DOHH2 (cell line): ENCODE results near the gene CPNE2.

Experiments
- H3F3A ChIP-seq: fragments of 200-600 bp; sonication (generic), shearing (Covaris generic); 2 replicates; pipeline ENCODE4 v1.6.0; 2016; ENCODE audit warnings: antibody characterized with exemption, mild to moderate bottlenecking; ENCODE audit not compliant: control insufficient read depth, insufficient read depth
- H3K27ac ChIP-seq: fragments of 200-600 bp; sonication (generic); 2 replicates; pipeline ENCODE4 v1.5.1; 2014; ENCODE audit warnings: low read depth, mild to moderate bottlenecking, low read length, moderate library complexity
- H3K27me3 ChIP-seq: fragments of 200-600 bp; sonication (generic); 2 replicates; pipeline ENCODE4 v1.6.1; 2014; ENCODE audit warnings: mild to moderate bottlenecking, low read length, mixed read lengths; ENCODE audit not compliant: control insufficient read depth
- H3K36me3 ChIP-seq: fragments of 200-600 bp; sonication (generic); 2 replicates; pipeline ENCODE4 v1.6.1; 2014; ENCODE audit warnings: mild to moderate bottlenecking, low read length, moderate library complexity, mixed read lengths; ENCODE audit not compliant: control insufficient read depth
- H3K4me1 ChIP-seq: fragments of 200-600 bp; sonication (generic); 2 replicates; pipeline ENCODE4 v1.6.1; 2014; ENCODE audit warnings: mild to moderate bottlenecking, low read length, mixed read lengths; ENCODE audit not compliant: control insufficient read depth
- H3K4me2 ChIP-seq: fragments of 200-600 bp; sonication (generic); 2 replicates; pipeline ENCODE4 v1.6.0; 2014; ENCODE audit warnings: mild to moderate bottlenecking, low read length, moderate library complexity
- H3K4me3 ChIP-seq: fragments of 200-600 bp; sonication (generic); 2 replicates; pipeline ENCODE4 v1.5.1; 2014; ENCODE audit warnings: mild to moderate bottlenecking, low read length, mixed read lengths
- H3K79me2 ChIP-seq: fragments of 200-600 bp; sonication (generic); 2 replicates; pipeline ENCODE4 v1.6.1; 2014; ENCODE audit warnings: mild to moderate bottlenecking, low read length, mixed read lengths; ENCODE audit not compliant: control insufficient read depth
- H3K9me2 ChIP-seq: fragments of 200-600 bp; sonication (generic); replicated peaks from 2 replicates; pipeline ENCODE4 v1.6.1; 2014; ENCODE audit warnings: mild to moderate bottlenecking, low read length, mixed read lengths; ENCODE audit not compliant: control insufficient read depth
- H3K9me3 ChIP-seq: fragments of 200-600 bp; sonication (generic); 2 replicates; pipeline ENCODE4 v1.6.1; 2014; ENCODE audit warnings: antibody characterized with exemption, low read length, mixed read lengths; ENCODE audit not compliant: control insufficient read depth, insufficient read depth
- H4K20me1 ChIP-seq: fragments of 200-600 bp; sonication (generic); 2 replicates; pipeline ENCODE4 v1.6.0; 2014; ENCODE audit warnings: low read depth, mild to moderate bottlenecking, antibody characterized with exemption, low read length, moderate library complexity; ENCODE audit not compliant: control insufficient read depth, insufficient read depth
- CTCF ChIP-seq: fragments of 200-600 bp; sonication (generic); IDR thresholded peaks from one replicate; pipeline ENCODE4 v1.5.1; 2014; ENCODE audit warnings: antibody characterized with exemption, mild to moderate bottlenecking, low read depth, low read length; ENCODE audit not compliant: poor library complexity, severe bottlenecking
- EZH2phosphoT487 ChIP-seq: fragments of 200-600 bp; sonication (generic); IDR thresholded peaks from 2 replicates; pipeline ENCODE4 v1.6.1; 2017; ENCODE audit warnings: borderline replicate concordance, mild to moderate bottlenecking, antibody characterized with exemption, low read length, moderate library complexity, mixed read lengths

Gene CPNE2

DNA sequence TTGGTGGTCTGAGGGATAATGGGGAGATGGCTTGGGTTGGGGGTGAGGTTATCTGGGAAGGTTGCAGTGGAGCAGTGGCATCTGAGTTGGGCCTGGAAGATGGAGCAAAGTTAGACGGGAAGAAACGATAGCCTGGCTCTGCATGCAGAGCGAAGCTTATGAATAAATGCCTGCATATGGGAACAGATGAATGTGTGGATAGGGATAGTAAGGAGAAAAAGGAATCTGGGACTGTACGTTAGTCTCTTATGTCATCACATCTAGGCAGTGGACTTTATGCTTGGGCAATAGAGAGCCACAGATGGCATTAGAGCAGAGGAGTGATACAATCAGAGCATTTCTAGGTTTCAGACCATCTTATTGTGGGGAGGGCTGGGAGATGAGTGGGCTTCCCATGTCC is 33.0 kb downstream of the CPNE2 start:
- Histone ChIP-seq H3K4me3 (no peak overlapping the region), H3F3A (no peaks in the 10 kb centered on the region), H3K27ac (no peak overlapping the region), H3K9me3 (no peaks in the 10 kb centered on the region), H3K9me2 (no peaks in the 10 kb centered on the region), H3K27me3 (no peaks in the 10 kb centered on the region), H3K79me2 (no peaks in the 10 kb centered on the region), H3K4me1 (no peaks in the 10 kb centered on the region), H3K4me2 (no peak overlapping the region), H3K36me3 (no peaks in the 10 kb centered on the region), H4K20me1 (no peaks in the 10 kb centered on the region)
- TF ChIP-seq CTCF, result no peak
- no peak for TF ChIP-seq EZH2phosphoT487

DNA sequence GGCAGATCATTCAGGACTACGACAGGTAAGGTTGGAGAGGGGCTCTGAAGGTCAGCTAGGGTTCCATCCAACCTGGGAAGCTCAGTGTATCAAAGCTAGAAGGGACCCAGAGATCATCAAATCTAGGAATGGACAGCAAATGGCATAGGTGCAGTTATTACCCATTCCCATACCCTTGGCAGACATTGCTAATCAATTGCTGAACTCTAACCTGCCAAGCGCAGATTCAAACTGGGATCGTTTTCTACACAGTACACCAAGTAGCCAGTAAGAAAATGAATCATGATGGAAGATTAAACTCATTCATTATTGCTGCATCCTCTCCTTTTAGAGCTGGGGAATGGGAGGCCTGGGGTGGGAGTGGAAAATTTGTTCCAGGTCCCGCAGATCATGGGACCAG is 33.6 kb downstream of the CPNE2 start:
- Histone ChIP-seq H3K9me3 (no peaks in the 10 kb centered on the region), H3K9me2 (no peaks in the 10 kb centered on the region), H4K20me1 (no peaks in the 10 kb centered on the region), H3K79me2 (no peaks in the 10 kb centered on the region), H3K4me2 (no peak overlapping the region), H3K27me3 (no peaks in the 10 kb centered on the region), H3K4me1 (no peaks in the 10 kb centered on the region), H3K36me3 (no peaks in the 10 kb centered on the region), H3F3A (no peaks in the 10 kb centered on the region), H3K27ac (no peak overlapping the region), H3K4me3 (no peak overlapping the region)
- TF ChIP-seq CTCF, result no peak
- no peak for TF ChIP-seq EZH2phosphoT487

- H3K36me3 ChIP-seq, result no peaks in the 10 kb centered on the region
- no peak overlapping the region for H3K4me2 ChIP-seq
- no peaks in the 10 kb centered on the region for H3F3A ChIP-seq
- H3K4me3 ChIP-seq, result no peak overlapping the region
- H3K9me3 ChIP-seq, result no peaks in the 10 kb centered on the region
- H3K9me2 ChIP-seq, result no peaks in the 10 kb centered on the region
- TF ChIP-seq EZH2phosphoT487 (no peak), CTCF (no peak)
- no peaks in the 10 kb centered on the region for H3K4me1 ChIP-seq
- no peaks in the 10 kb centered on the region for H3K27me3 ChIP-seq
- no peaks in the 10 kb centered on the region for H4K20me1 ChIP-seq
- H3K79me2 ChIP-seq, result no peaks in the 10 kb centered on the region
- no peak overlapping the region for H3K27ac ChIP-seq
Observed at GRCh38 chr16:57126411-57126810, 34.0 kb downstream of the CPNE2 start.
